PC-3 (cell line): ENCODE measurements around the gene ATP8A1.

Experiments used
- CTCF ChIP-seq: fragments of 300-600 bp; sonication (generic); conservative IDR thresholded peaks from 2 replicates; pipeline ENCODE4 v1.5.1; 2017; ENCODE audit warnings: antibody characterized with exemption, low read depth, mild to moderate bottlenecking, low read length
- EZH2 ChIP-seq: fragments of 300-600 bp; sonication (generic); IDR thresholded peaks from one replicate; pipeline ENCODE4 v1.6.1; 2017; ENCODE audit warnings: antibody characterized with exemption, mild to moderate bottlenecking, low read length; ENCODE audit not compliant: unreplicated experiment
- EZH2phosphoT487 ChIP-seq: fragments of 300-600 bp; sonication (generic); IDR thresholded peaks from 2 replicates; pipeline ENCODE4 v1.6.1; 2018; ENCODE audit warnings: mild to moderate bottlenecking, antibody characterized with exemption, low read length, borderline replicate concordance

GRCh38 chr4:42410446-42410845, 246.5 kb downstream of the ATP8A1 start:
- no peak for TF ChIP-seq EZH2
- no peak for TF ChIP-seq CTCF
- no peak for TF ChIP-seq EZH2phosphoT487
